HG03135 (cell line): ENCODE data around the gene IQCE.
"Not testable (repeated sequence)": the region's sequence is repeated elsewhere in the genome, so short reads cannot be mapped to it uniquely, and the experiment has no call there.

ENCODE experiments used
- ATAC-seq: cut with Tn5 transposase; IDR thresholded peaks from one replicate; pipeline ENCODE4 v1.9.1; 2021; ENCODE audit warnings: mild to moderate bottlenecking, moderate library complexity; ENCODE audit not compliant: unreplicated experiment

Gene IQCE

DNA sequence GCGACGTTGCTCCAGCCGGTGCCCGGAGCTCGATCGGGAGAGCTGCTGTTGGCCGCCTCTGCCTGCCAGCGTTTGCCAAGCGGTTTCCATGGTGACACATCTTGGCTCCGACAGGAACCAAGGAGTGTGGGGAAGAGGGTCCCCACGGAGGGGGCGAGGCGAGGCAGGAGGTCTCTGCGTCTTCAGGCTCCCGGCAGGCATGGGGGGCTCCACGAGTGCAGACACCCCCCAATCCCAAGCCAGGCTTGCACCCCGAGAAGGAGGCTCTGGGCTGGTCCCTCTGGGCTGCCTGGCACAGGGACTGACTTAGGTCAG, 27.0 kb upstream of the IQCE start:
- not testable (repeated sequence) for ATAC-seq

DNA sequence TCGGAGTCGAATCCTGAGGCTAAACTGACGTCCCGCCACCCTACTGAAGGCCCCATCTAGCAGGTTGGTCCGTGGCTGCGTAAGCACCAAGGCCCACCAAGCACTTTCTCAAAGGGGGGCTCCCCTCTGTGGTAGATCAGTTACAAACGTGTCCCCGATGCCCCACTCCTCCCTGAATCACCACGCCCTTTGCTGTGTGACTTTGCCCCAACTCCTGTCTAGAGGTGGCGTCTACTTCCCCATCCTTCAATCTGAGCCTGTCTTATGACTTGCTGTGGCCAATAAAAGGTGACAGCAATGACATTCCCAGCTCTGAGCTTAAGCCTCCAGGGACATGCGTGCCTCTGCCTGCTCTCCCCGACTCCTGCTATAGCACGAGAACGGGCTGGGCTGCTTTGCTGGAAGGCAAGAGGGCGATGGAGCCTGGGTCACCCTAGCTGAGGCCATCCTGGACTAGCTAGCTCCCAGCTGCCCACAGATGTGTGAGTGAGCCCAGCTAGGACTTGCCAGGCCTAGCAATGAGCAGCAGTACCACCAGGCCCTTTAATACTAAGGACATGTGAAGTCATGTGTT, 26.5 kb upstream of the IQCE start:
- ATAC-seq: not testable (repeated sequence)

DNA sequence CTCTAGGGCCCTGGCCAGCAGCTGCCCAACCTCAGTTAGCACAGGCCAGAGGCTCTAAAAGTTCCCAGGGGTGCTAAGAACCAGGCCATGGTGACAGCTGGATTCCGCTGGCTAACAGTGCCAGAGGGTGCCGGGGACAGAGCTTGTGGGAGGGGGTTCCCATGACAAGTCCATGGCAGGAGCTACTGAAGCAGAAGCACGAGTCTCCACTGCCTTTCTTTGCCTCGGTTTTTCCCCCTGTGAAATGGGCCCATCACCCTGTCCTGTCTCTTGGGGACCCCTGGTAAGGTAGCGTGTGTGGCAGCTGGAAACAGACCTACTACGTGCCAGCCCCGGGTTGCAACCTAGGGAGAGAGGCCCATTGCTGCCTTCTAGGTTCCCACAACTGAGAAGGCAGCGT, 26.0 kb upstream of the IQCE start:
- not testable (repeated sequence) for ATAC-seq

DNA sequence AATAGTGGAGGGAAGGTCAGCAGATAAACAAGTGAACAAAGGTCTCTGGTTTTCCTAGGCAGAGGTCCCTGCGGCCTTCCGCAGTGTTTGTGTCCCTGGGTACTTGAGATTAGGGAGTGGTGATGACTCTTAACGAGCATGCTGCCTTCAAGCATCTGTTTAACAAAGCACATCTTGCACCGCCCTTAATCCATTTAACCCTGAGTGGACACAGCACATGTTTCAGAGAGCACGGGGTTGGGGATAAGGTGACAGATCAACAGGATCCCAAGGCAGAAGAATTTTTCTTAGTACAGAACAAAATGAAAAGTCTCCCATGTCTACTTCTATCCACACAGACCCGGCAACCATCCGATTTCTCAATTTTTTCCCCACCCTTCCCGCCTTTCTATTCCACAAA, 25.2 kb upstream of the IQCE start:
- ATAC-seq: not testable (repeated sequence)

DNA sequence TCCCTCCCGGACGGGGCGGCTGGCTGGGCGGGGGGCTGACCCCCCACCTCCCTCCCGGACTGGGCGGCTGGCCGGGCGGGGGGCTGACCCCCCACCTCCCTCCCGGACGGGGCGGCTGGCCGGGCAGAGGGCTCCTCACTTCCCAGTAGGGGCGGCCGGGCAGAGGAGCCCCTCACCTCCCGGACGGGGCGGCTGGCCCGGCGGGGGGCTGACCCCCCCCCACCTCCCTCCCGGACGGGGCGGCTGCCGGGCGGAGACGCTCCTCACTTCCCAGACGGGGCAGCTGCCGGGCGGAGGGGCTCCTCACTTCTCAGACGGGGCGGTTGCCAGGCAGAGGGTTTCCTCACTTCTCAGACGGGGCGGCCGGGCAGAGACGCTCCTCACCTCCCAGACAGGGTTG, 24.6 kb upstream of the IQCE start:
- not testable (repeated sequence) for ATAC-seq

DNA sequence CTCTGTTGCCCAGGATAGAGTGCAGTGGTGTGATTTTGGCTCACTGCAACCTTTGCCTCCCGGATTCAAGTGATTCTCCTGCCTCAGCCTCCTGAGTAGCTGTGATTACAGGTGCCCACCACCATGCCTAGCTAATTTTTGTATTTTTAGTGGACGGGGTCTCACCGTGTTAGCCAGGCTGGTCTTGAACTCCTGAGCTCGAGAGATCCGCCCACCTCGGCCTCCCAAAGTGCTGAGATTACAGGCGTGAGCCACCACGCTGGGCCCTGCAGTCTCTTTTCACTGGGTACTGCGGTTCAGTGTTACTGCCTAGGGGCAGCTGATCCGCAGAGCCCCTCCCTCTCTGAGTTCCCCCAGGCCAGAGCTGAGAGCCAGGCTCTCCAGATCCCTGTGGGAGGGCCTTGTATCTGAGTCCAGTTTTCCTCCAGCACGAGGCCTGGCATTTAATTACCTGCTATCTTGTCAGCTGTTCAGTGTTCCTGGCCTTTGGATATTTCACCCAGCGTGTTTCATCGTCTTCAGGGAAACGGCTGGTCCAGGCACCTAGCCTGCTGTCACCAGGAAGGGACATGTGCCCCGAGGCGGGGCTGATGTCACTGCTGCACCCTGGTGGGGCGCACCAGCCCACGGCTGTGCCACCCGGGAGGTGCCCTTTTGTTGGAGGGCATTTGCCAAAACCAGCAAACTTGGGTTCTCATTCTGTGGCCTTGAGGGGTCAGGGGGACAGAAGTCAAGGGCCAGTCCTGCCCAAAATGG, 22.7 kb upstream of the IQCE start:
- not testable (repeated sequence) for ATAC-seq

DNA sequence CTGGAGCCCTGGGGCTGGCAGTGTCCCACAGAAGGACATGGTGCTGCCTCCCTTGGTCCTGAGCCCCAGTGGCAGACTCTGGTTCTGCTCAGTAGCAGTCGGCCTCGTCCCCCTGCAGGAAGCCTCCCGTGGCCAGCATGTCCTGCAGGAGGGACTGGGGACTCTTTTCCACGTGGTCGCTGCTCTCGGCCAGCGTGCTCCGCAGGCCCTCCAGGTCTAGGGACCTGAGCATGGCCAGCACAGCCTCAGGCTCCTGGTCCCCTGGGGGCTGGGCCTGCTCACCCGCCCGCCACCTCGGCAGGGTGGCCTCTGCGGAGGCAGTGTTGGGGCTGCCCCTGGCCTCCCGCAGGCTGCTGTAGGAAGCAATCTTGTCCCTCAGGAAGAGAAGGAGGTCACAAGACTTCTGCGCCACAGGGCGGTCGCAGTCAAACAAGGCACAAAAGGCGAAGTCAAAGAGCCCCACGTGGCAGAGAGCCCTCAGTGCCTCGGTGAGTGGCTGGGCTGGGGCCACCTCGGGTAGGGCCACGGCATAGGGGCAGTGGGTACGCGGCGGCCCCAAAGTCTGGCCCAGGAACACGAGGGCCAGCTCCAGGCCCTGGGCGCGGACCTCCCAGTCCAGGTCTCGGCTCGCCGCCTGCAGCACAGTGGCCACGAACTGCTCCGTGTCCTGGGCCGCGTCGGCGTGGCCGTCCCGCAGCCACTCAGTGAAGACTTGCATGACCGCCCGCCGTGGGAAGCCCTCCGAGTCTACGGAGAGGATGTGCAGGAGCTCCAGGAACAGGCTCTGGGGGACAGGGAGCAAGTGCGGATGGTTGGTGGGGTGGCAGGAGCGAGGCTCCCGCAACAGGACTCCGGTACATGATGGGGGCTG, 20.6 kb upstream of the IQCE start:
- no peak for ATAC-seq

DNA sequence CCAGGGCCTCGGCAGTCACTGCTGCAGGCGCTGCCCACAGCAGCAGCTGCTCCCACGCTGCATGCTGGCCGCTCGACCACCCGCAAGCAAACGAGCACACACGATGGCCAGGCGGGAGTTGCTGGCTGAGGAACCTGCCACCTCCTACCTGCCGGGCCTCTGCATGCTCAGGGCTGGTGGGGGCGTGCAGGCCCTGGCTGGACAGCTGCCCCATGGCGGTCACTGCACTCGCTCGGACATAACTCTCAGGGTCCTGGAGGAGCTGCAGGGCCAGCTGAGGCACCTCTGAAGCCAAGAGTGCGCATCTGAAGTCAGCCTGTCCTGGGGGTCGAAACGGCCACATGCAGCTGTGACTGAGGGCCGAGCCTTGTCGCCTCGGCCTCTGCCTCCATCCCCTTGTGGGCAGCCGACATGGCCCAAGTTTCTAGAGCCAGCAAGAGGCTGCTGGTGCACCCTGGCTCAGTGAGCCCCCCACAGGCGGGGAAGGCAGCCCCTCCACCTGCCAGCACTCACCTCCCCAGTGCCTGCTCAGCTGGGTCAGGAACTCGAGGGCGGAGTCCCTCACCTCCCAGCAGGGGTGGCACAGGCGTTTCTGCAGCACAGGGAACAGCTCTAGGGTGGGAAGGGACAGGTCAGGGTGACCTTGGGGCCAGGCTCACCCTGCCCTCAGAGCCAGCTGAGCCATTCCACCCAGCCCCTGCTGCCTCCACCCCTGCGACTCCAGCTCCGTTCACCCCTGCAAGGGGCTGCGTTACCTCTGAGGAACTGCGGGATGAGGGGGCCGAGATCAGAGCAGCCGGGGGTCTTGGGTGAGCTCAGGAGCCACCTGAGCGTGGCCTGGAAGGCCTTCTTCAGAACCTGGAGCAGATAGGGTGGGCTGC, 19.5 kb upstream of the IQCE start:
- ATAC-seq: no peak

DNA sequence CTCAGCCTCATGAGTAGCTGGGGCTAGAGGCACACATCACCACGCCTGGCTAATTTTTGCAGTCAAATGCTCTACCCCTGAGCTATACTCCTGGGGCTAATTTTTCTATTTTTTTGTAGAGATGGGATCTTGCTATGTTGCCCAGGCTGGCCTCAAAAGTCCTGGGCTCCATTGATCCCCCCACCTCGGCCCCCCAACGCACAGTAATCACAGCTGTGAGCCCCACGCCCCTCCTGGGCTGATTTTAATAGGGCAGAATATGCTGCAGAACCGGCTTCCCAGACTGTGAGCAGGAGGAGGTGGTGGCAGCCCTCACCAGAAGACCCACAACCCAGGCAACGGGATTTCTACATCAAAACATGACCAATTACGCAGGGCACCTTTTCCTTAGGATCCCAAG, 18.6 kb upstream of the IQCE start:
- ATAC-seq: no peak

DNA sequence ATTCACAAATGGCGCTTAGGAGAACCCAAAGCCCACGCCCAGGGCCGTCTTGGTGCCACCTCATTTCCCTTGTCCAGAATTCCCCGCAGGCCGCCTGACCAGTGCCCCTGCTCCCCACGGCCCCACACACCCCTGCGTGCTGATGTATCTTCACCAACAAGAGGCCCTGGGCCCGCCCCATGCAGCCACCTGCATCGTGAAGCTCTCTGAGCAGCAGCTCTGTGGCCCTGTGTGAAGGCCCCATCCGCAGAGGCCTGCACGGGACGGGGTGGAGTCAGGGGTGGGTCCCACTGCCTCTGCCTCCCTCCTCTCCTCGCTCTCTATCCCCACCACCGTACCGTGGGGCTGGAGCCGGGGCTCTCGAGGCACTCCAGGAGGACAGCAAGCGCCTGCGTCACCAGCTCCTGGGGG, 18.1 kb upstream of the IQCE start:
- no peak for ATAC-seq

DNA sequence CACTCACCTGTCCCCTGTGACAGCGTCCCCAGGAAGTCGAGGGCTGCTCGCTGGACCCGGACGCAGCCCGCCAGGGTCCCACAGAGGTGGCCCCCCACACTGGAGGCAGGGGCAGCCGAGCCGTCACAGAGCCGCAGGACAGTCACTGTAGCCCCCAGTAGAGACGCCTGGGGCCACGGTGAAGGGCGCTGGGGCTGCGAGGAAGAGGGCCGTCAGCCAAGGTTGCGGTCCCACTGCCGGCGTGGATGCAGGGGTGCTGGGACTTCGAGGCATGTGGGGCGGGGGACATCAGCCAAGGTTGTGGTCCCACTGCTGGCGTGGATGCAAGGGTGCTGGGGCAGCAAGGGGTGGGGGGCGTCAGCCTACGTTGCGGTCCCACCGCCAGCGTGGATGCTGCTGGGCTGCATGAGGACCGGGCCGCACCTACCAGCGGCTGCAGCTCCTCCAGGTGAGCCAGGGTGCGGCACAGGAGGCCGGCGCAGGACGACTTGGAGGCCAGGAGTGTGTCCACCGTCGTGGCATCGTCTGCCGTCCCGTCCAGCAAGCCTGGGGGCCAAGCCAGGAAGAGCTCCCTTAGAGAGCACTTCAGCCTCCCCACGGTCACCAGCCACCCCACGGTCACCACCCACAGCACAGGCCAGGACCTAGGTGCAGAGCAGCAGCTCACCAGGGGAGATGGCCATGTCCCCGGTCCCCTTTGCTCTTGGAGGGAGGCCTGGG, 17.3 kb upstream of the IQCE start:
- ATAC-seq: no peak

DNA sequence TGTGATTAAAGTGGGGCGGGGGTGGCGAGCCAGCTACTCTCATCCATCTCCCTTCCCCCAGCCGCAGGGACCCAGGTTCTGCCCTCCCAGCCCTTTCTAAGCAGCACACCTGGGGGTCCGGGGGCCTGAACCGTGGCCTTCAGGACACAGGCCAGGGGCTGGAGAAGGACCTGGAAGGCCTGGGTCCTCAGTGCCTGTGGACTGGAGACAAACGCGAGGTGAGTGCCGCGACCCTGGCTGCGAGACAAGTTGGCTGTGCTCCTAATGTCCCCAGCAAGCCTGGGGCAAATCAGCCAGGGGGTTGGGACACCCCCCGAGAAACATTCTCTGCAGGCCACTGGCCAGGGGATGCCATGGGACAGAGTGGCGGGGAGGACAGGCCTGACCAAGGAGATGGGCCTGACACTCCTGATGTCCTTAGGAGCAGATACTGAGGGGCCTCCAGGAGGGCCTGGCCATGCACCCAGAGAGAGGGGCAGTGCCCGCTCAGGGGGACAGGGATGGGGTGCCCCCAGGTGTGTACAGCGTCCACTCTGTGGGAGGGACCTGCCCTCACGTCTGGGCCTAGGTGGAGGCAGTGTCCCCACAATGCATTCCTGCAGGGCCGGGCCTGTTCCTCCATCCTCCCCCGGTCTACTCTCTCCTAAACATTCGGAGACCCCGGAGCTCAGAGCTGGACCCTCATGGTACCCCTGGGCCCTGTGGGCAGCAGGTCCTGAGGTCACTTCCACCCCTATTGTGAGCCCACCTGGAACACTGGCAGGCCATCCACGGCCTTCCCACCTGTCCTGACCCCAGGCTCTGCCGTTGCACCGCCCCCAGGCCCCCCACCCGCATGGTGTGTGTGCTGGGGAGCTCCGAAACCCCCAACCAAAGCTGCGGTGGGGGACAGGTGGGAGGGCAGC, 16.5 kb upstream of the IQCE start:
- ATAC-seq: no peak

DNA sequence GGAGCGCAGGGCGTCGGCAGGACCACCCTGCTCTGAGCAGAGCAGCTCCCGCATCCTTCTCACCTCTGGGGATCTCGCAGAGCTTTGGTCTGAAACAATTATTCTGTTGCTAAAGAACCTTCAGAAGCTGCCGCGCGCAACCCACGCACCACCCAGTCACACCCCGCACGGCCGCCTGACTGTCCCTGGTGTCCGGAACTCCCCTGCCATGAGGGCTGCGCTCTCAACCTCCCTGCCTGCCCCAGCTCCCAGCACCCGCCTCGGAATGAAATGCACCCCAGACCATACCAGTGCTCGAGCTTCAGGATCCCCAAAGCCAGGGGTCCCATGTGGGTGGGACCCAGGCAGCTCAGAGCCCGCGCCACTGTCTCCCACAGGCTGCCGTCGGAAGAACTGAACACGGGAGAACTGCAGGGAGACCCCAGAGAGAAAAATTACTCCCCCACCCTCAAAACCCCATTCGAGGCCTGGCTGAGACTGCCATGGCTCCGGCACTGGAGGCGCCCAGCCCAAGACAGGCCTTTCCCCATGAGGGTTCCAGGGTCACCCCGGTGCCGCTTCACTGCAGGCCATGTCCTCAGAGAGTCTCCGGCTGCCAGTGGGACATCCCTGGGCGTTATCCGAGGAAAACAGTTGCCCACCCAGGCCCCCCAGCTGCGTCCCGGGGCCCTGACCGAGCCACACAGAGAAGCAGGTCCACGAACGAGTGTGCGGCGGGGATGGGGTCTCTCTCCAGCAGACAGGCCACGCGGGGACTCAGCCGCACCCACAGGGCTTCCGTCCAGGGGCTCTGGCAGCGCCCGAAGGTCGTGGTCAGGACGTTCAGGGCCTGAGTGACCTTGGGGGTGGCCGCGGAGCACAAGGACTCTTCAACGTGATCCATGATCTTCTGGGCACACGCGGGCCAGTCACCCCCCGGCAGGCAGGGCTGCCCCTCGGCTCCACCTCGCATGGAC, 15.6 kb upstream of the IQCE start:
- ATAC-seq: no peak

DNA sequence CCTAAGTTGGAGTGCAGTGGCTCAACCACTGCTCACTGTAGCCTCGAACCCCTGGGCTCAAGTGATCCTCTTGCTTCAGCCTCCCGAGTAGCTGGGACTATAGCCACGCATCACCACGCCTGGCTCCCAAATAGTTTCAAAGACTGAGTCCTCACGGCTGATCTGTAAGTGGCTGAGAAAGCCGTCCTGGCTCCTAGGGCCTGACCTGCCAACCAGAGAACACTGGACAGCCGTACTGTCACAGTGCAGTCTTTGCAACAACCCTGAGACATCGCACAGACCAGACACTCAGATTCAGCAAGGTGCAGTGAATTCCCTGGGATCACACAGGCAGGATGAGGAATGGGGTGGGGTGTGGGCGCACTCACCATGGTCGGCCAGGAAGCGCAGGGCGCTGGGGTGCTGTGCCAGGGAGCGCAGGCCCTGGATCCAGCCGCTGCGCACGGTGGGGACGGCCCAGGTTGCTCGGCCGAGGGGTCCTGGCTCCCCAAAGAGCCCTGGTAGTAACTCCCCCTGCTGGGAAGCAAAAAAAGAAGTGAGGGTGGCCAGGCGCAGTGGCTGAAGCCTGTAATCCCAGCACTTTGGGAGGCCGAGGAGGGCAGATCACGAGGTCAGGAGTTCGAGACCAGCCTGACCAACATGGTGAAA, 14.1 kb upstream of the IQCE start:
- ATAC-seq: no peak

DNA sequence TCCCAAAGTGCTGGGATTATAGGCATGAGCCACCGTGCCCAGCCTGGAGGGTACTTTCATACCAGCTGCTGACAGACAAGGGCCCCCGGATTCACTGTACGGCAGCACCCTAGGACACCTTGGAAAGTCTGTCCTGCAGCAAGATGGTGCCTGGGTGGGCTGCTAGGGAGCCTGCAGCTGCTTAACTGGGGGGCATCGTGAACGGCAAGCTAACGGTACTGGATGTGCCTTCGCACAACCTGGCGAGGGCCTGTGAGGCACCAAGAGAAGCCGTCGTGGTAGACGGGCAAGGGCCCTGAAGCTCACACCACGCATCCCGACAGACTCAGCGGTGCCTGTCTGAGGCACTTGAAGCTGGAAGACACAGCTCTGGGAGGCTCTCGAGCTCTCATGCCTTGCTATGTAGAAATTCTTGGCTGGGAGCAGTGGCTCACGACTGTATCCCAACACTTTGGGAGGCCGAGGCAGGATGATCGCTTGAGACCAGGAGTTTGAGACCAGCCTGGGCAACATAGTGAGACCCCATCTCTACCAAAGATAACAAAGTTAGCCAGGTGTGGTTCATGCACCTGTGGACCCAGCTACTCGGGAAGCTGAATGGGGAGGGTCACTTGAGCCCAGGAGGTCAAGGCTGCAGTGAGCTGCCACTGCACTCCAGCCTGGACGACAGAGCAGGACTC, 12.9 kb upstream of the IQCE start:
- no peak for ATAC-seq

DNA sequence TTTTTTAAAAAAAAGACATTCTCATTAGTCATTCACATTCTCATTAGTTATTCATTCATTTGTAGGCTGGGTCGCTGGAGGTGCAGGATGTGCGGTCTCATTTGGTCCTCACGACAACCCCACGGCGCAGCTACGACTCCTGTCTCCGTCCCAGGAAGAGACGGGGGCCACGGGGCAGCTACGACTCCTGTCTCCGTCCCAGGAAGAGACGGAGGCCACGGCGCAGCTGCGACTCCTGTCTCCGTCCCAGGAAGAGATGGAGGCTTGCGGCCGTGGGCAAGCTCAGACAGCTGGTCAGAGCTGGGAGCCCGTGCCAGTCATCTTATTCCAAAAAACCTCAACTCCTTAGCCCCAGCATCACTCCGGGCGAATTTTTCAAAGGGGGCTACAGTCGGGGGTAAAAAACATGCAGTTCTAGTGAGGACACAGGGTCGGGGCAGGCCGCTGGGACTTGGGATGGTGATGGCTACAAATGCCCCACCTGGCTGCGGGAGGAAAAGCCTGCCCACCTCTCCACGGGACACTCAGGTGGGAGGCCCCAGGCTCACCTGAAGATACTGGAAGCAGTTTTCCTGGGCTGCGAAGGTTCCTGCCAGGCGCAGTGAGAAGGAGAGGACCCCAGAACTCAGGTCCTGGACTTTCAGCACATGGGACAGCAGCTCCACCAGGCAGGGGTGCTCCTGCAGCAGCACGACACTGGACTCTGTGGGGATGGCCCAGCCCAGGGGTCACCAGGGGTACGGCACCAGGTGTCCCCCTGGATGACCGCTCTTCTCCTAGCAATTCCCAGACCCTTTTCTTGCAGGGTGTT, 11.8 kb upstream of the IQCE start:
- ATAC-seq: no peak
